Spleen (tissue), 7 donors: ENCODE results near the gene RNF166.

ENCODE experiments used
- CTCF ChIP-seq, 11 experiments: fragments of 200-600 bp in 7 of 11; fragments of 450-650 bp in 4 of 11; sonication (generic) in 4 of 11; IDR thresholded peaks in 8 of 11; conservative IDR thresholded peaks in 3 of 11; 1 replicate in 7 of 11; 2 replicates in 4 of 11; pipeline versions ENCODE4 v1.4.0 to v1.8.0; 2016 to 2021; ENCODE audit warnings: antibody characterized with exemption in 11 of 11, inconsistent platforms in 4 of 11, mild to moderate bottlenecking in 1 of 11
- POLR2A ChIP-seq, 3 donors: fragments of 450-650 bp; IDR thresholded peaks; one replicate each; pipeline ENCODE4 v1.5.1; 2017; ENCODE audit warnings: antibody characterized with exemption in 3 of 3, mild to moderate bottlenecking in 1 of 3
- donor health status: DM: no; HTN: no; CAD: no; lungs with moderate emphysema.
- donor health status: DM: no; HTN: no; CAD: no.
- donor health status: DM: no; HTN: no; CAD: no.

DNA sequence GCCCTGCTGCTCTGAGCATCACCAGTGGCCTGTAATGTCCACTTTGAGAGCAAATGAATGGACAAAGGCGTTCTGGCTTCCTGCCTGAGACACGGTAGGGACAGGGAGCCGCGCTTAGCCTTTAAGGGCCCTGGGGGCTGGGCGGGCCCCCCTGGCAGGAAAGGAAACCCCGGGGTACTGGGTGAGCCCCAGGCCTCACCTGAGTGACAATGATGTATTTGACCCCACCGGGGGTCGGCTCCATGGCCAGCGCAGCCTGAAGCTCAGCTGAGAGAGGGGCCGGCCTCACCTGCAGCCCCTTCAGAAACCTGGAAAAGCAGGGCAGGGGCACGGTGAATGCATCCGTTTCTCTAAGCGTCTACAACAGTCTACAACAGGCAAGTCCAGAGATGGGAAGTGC is 53.1 kb downstream of the RNF166 start:
- no peak for TF ChIP-seq CTCF (IDR thresholded peaks at IDR 0.05 in 8 of 11, conservative IDR thresholded peaks at IDR 0.05 in 3 of 11)
- TF ChIP-seq POLR2A (IDR thresholded peaks at IDR 0.05) = no peak
